Osteocyte (in vitro differentiated cells): ENCODE results near the gene PHTF2. TPM values are rescaled to one million over a fixed set of nuclear protein-coding genes. Genes with fewer than 3 reads are reported as not detected.

Source experiments
- DNase-seq: peaks from one replicate; pipeline ENCODE4 v3.0.0; 2021; ENCODE audit warnings: mixed read lengths; ENCODE audit not compliant: unreplicated experiment; ENCODE audit errors: extremely low spot score
- H3K27ac Mint-ChIP-seq: one replicate; pipeline ENCODE4 v1.8.0; 2021; ENCODE audit warnings: mild to moderate bottlenecking, mixed read lengths; ENCODE audit not compliant: unreplicated experiment
- H3K27me3 Mint-ChIP-seq: one replicate; pipeline ENCODE4 v1.8.0; 2021; ENCODE audit warnings: mixed read lengths; ENCODE audit not compliant: unreplicated experiment
- H3K36me3 Mint-ChIP-seq: one replicate; pipeline ENCODE4 v1.8.0; 2021; ENCODE audit warnings: mixed read lengths; ENCODE audit not compliant: unreplicated experiment
- H3K4me1 Mint-ChIP-seq: one replicate; pipeline ENCODE4 v1.8.0; 2021; ENCODE audit warnings: mixed read lengths; ENCODE audit not compliant: unreplicated experiment
- H3K4me3 Mint-ChIP-seq: one replicate; pipeline ENCODE4 v1.8.0; 2021; ENCODE audit warnings: mild to moderate bottlenecking, moderate library complexity, mixed read lengths; ENCODE audit not compliant: unreplicated experiment
- H3K9me3 Mint-ChIP-seq: one replicate; pipeline ENCODE4 v1.8.0; 2021; ENCODE audit warnings: mixed read lengths; ENCODE audit not compliant: unreplicated experiment
- total RNA-seq: library from RNA; stranded (reverse); gene quantifications from 2 replicates; pipeline ENCODE4 v1.2.1, GENCODE V29; 2021
- TF ChIP-seq, protein P1 (sequence below): fragments of 200-600 bp; sonication (generic); IDR thresholded peaks from 2 replicates; pipeline ENCODE4 v1.5.0; 2021; ENCODE audit warnings: antibody characterized with exemption, mild to moderate bottlenecking, moderate library complexity

PHTF2 gene
- total RNA-seq, 1 donor from 2014 or later, result 29.3 TPM

DNA sequence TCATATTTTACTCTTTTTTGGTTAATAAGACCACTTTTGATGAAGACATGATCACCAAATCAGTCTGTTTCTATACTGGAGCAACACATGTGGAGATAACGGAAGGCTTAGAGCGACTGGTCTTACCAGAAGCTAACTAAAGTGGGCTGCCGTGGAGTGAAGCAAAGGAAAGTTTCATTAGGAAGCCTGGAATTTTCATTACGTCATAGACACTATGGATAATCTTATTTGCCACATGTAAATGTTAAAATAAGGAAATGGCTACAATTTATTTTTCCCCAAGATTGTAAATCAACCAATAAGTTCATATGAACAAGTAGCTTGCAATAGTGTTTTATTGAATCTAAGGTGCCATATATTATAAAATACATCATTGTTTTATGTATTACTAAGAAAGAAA is 185.4 kb downstream of the PHTF2 start:
- Mint-ChIP-seq H3K4me1 (peaks cover 10% of the 10 kb centered on the region), H3K36me3 (peaks cover 4% of the 10 kb centered on the region), H3K27me3 (peaks cover 2% of the 10 kb centered on the region), H3K4me3 (no peak overlapping the region), H3K9me3 (peaks cover 9% of the 10 kb centered on the region), H3K27ac (no peak overlapping the region)
- no peak for DNase-seq
- TF ChIP-seq, protein P1, sequence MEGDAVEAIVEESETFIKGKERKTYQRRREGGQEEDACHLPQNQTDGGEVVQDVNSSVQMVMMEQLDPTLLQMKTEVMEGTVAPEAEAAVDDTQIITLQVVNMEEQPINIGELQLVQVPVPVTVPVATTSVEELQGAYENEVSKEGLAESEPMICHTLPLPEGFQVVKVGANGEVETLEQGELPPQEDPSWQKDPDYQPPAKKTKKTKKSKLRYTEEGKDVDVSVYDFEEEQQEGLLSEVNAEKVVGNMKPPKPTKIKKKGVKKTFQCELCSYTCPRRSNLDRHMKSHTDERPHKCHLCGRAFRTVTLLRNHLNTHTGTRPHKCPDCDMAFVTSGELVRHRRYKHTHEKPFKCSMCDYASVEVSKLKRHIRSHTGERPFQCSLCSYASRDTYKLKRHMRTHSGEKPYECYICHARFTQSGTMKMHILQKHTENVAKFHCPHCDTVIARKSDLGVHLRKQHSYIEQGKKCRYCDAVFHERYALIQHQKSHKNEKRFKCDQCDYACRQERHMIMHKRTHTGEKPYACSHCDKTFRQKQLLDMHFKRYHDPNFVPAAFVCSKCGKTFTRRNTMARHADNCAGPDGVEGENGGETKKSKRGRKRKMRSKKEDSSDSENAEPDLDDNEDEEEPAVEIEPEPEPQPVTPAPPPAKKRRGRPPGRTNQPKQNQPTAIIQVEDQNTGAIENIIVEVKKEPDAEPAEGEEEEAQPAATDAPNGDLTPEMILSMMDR, result no peak

DNA sequence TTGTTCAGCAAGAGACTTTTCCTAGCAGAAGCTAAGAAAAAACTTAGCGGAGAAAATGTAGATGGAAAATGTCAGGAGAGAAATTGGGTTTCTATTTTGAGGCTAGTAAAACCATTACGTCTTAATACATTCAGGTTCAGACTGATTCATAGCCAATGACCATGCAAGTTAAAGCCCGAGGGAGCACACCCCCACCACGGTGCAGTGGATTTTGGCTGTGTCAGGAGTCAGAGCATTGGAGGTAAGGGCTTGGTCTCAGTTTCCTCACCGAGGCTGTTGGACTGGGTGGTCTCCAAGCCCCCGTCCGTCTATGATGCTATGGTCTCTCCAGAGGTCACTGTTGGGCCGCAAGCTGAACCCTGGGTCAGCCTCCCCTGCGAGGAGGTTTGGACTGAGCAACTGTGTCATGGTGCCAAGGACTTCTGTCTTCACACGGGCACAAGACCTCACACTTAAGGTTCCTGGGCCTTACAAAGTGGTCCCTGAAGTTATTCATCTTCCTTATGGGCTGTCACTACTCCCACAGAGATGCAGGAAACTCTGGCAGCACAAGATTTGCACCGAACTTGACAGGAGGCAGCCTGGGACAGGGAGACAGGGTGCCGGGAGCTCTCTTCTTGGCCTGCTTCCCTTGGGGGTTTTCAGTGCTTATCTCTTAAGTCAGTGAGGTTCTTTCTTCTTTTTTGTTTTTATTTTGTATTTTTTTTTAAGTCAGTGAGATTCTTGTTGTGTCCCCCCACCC is 186.8 kb downstream of the PHTF2 start:
- Mint-ChIP-seq H3K4me3 (no peak overlapping the region), H3K27me3 (peaks cover 2% of the 10 kb centered on the region), H3K9me3 (peaks cover 9% of the 10 kb centered on the region), H3K4me1 (peaks cover 9% of the 10 kb centered on the region), H3K27ac (no peak overlapping the region), H3K36me3 (peaks cover 4% of the 10 kb centered on the region)
- TF ChIP-seq, protein P1, result no peak
- no peak for DNase-seq

DNA sequence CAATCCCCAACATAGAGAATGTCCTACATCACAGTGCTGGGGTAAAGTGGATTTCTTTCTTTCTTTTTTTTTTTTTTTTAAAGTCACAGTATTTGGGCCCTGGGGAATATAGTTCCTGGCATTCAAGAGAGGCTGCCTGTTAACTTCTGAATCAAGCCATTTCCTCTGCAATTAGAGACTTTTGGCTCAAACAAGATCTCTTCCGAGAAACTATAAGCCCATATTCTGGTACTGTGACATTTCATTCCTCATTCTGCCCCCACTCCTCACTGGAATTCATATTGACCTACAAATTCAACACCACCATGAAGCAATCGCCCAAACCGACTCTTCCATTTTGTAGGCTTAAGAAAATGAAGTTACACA is 187.4 kb downstream of the PHTF2 start:
- H3K4me1 Mint-ChIP-seq, result peaks cover 9% of the 10 kb centered on the region
- TF ChIP-seq, protein P1, result no peak
- peaks cover 9% of the 10 kb centered on the region for H3K9me3 Mint-ChIP-seq
- no peak overlapping the region for H3K27ac Mint-ChIP-seq
- no peak overlapping the region for H3K4me3 Mint-ChIP-seq
- DNase-seq, result no peak
- H3K27me3 Mint-ChIP-seq, result peaks cover 2% of the 10 kb centered on the region
- peaks cover 4% of the 10 kb centered on the region for H3K36me3 Mint-ChIP-seq

DNA sequence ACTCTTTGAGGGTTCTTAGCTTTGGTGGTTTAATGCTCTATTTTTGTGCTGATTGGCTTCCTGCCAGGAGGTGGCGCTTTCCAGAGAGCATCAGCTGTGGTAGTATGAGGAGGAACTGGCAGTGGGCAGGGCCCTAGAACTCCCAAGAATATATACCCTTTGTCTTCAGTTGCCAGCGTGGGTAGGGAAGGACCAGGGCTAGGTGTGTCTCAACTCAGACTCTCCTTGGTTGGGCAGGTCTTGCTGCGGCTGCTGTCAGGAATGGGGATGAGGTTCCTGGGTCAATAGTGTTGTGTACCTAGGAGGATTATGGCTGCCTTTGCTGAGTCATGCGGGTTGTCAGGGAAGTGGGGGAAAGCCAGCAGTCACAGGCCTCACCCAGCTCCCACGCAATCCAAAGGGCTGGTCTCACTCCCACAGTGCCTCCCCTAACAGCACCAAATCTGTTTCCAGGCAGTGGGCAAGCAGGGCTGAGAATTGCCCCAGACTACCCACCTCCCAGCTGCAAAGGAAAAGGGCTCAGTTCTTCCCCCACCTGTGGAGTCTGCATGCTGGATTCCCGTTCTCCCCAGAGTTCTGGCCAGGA is 191.5 kb downstream of the PHTF2 start:
- H3K9me3 Mint-ChIP-seq, result peaks cover 9% of the 10 kb centered on the region
- peaks cover 9% of the 10 kb centered on the region for H3K4me1 Mint-ChIP-seq
- peaks cover 4% of the 10 kb centered on the region for H3K36me3 Mint-ChIP-seq
- H3K4me3 Mint-ChIP-seq, result no peak overlapping the region
- H3K27ac Mint-ChIP-seq, result no peak overlapping the region
- TF ChIP-seq, protein P1, result no peak
- peaks cover 4% of the 10 kb centered on the region for H3K27me3 Mint-ChIP-seq
- DNase-seq, result no peak

DNA sequence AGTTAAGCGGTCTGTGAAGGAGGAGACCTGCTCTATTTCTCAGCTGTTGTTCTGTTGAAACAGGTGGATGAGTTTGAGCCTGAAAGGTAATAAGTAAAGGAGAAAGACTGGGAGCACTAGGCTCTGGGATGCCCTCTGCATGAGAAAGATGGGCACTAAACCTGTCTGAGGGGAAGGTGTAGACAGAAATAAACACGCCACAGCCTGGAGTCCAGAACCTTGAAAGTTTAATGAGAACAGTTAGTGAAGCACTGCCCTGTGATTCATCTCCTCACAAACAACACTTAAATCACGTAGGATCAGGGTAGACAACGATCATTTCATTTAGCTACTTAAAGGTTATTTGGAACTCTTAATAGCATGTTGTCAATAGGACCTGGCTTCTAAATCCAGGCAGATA is 193.1 kb downstream of the PHTF2 start:
- TF ChIP-seq, protein P1, result no peak
- no peak overlapping the region for H3K27ac Mint-ChIP-seq
- no peak for DNase-seq
- H3K4me1 Mint-ChIP-seq, result no peaks in the 10 kb centered on the region
- peaks cover 9% of the 10 kb centered on the region for H3K9me3 Mint-ChIP-seq
- no peak overlapping the region for H3K4me3 Mint-ChIP-seq
- peaks cover 4% of the 10 kb centered on the region for H3K27me3 Mint-ChIP-seq
- peaks cover 4% of the 10 kb centered on the region for H3K36me3 Mint-ChIP-seq
